Liver (tissue), 3 donors: ENCODE measurements around the gene ZNF343.

ENCODE experiments used
- CTCF ChIP-seq: fragments of 150-350 bp; IDR thresholded peaks from 2 replicates; pipeline ENCODE4 v1.5.1; 2017; ENCODE audit warnings: improper control_type of control experiment, low read depth, low read length; ENCODE audit not compliant: missing input control
- FOXA1 ChIP-seq: IDR thresholded peaks from 2 replicates; pipeline ENCODE4 v1.6.1; 2016; ENCODE audit warnings: antibody characterized with exemption
- GABPA ChIP-seq, 2 donors: IDR thresholded peaks in 1 of 2; conservative IDR thresholded peaks in 1 of 2; 2 replicates each; pipeline ENCODE4 v1.6.1; 2016; ENCODE audit warnings: antibody characterized with exemption in 2 of 2, mild to moderate bottlenecking in 1 of 2, moderate library complexity in 1 of 2
- REST ChIP-seq: IDR thresholded peaks from 2 replicates; pipeline ENCODE4 v1.6.1; 2016; ENCODE audit warnings: antibody characterized with exemption, mild to moderate bottlenecking
- YY1 ChIP-seq: IDR thresholded peaks from 2 replicates; pipeline ENCODE4 v1.6.1; 2016; ENCODE audit warnings: antibody characterized with exemption, mild to moderate bottlenecking
- donor health status: healthy.
- donor health status: healthy.

GRCh38 chr20:2538931-2539720 is 30.4 kb upstream of the ZNF343 start:
- TF ChIP-seq YY1, result no peak
- no peak for TF ChIP-seq GABPA (IDR thresholded peaks at IDR 0.05 in 1 of 2, conservative IDR thresholded peaks at IDR 0.05 in 1 of 2)
- no peak for TF ChIP-seq CTCF
- TF ChIP-seq FOXA1, result no peak
- no peak for TF ChIP-seq REST
